Stimulated activated CD8-positive, alpha-beta memory T cell treated with anti-CD3 and anti-CD28 coated beads, Interleukin-15, amount 100 ng/mL, for 48 hours (primary cell): Measurements from ENCODE around the gene SMAD2.
"Not testable (repeated sequence)": the region's sequence is repeated elsewhere in the genome, so short reads cannot be mapped to it uniquely, and the experiment has no call there.

Source experiments
- DNase-seq, 2 donors: peaks; one replicate each; pipeline ENCODE4 v3.0.0-alpha.2; 2020; ENCODE audit warnings: low read depth in 2 of 2

SMAD2 gene

GRCh38 chr18:47930199-47930930 is at the start of gene SMAD2:
Gene SMAD2, minus strand, starts transcription at chr18:47930659. Its CDS starts 33,903 bp downstream, at chr18:47896756.
- DNase-seq = peak; percentile 69 to 70

GRCh38 chr18:47979611-47980200 is 49.2 kb upstream of the SMAD2 start:
- DNase-seq = no peak

GRCh38 chr18:47978603-47979002 is 48.1 kb upstream of the SMAD2 start:
- no peak for DNase-seq

- no peak for DNase-seq
Measured at GRCh38 chr18:47978141-47978540, 47.7 kb upstream of the SMAD2 start.

GRCh38 chr18:47975701-47976100 is 45.2 kb upstream of the SMAD2 start:
- no peak for DNase-seq

GRCh38 chr18:47975105-47975504 is 44.6 kb upstream of the SMAD2 start:
- no peak for DNase-seq

- DNase-seq = no peak
Measured at GRCh38 chr18:47970664-47971531, 40.4 kb upstream of the SMAD2 start.

- DNase-seq = no peak
Measured at GRCh38 chr18:47969816-47970215, 39.4 kb upstream of the SMAD2 start.

- DNase-seq = no peak
Measured at GRCh38 chr18:47968721-47969120, 38.3 kb upstream of the SMAD2 start.

GRCh38 chr18:47968006-47968676 is 37.7 kb upstream of the SMAD2 start:
- no peak for DNase-seq

- no peak for DNase-seq
Measured at GRCh38 chr18:47964053-47964452, 33.6 kb upstream of the SMAD2 start.

GRCh38 chr18:47961003-47961402 is 30.5 kb upstream of the SMAD2 start:
- DNase-seq = not testable (repeated sequence)

GRCh38 chr18:47953471-47953931 is 23.0 kb upstream of the SMAD2 start:
- DNase-seq = peak in 1 of 2 donors; percentile 32

GRCh38 chr18:47950511-47950910 is 20.1 kb upstream of the SMAD2 start:
- DNase-seq = no peak

- no peak for DNase-seq
Measured at GRCh38 chr18:47949202-47949601, 18.7 kb upstream of the SMAD2 start.

GRCh38 chr18:47946889-47947288 is 16.4 kb upstream of the SMAD2 start:
- no peak for DNase-seq

GRCh38 chr18:47944972-47945852 is 14.8 kb upstream of the SMAD2 start:
- DNase-seq = no peak

GRCh38 chr18:47936952-47937351 is 6.5 kb upstream of the SMAD2 start:
- DNase-seq = no peak

GRCh38 chr18:47935321-47936055 is 5.0 kb upstream of the SMAD2 start:
- DNase-seq = no peak

GRCh38 chr18:47932603-47933002 is 2.1 kb upstream of the SMAD2 start:
- DNase-seq = no peak
